Heart right ventricle (tissue), 16 donors: ENCODE measurements around the gene PPP6R3. TPM values are rescaled to one million over a fixed set of nuclear protein-coding genes. Genes with fewer than 3 reads are reported as not detected.
A peak's percentile ranks its signal among the peaks of the same experiment; 100 is the strongest.

Experiments
- ATAC-seq, 8 donors: fragments of 200-7000 bp; cut with Tn5 transposase; one replicate each; pipeline ENCODE4 v1.9.1; 2020; ENCODE audit warnings: mild to moderate bottlenecking in 8 of 8, moderate library complexity in 8 of 8, moderate number of reproducible peaks in 1 of 8
- DNase-seq, 2 donors: peaks; one replicate each; pipeline ENCODE4 v3.0.0-alpha.2; 2020
- H3K27ac ChIP-seq, 10 donors: fragments of 200-600 bp; sonication (generic) in 2 of 10; one replicate each; pipeline versions ENCODE4 v1.5.0 to v1.8.0; 2020 to 2022; ENCODE audit warnings: mild to moderate bottlenecking in 3 of 10
- H3K27me3 ChIP-seq, 7 donors: fragments of 200-600 bp; one replicate each; pipeline ENCODE4 v1.8.0; 2021 to 2022; ENCODE audit warnings: mild to moderate bottlenecking in 2 of 7
- H3K36me3 ChIP-seq, 9 donors: fragments of 200-600 bp; sonication (generic) in 1 of 9; one replicate each; pipeline versions ENCODE4 v1.5.0 to v1.8.0; 2020 to 2022; ENCODE audit warnings: mild to moderate bottlenecking in 2 of 9
- H3K4me1 ChIP-seq, 9 donors: fragments of 200-600 bp; sonication (generic) in 1 of 9; one replicate each; pipeline versions ENCODE4 v1.5.0 to v1.8.0; 2020 to 2022; ENCODE audit warnings: mild to moderate bottlenecking in 4 of 9
- H3K4me3 ChIP-seq, 10 donors: fragments of 200-600 bp; sonication (generic) in 2 of 10; one replicate each; pipeline versions ENCODE4 v1.5.0 to v1.8.0; 2020 to 2022; ENCODE audit warnings: mild to moderate bottlenecking in 7 of 10, moderate library complexity in 2 of 10
- H3K9me3 ChIP-seq, 11 donors: fragments of 200-600 bp in 10 of 11; sonication (generic) in 2 of 11; one replicate each; pipeline versions ENCODE4 v1.5.0 to v1.8.0; 2013 to 2022; ENCODE audit warnings: mild to moderate bottlenecking in 2 of 11, control low read depth in 1 of 11, moderate library complexity in 1 of 11
- CTCF ChIP-seq, 9 donors: fragments of 200-600 bp; sonication (generic) in 2 of 9; IDR thresholded peaks; one replicate each; pipeline versions ENCODE4 v1.5.0 to v1.8.0; 2021 to 2022; ENCODE audit warnings: antibody characterized with exemption in 9 of 9, mild to moderate bottlenecking in 5 of 9, moderate library complexity in 1 of 9
- WGBS, 2 donors: extraction: QIAGEN DNeasy Blood & Tissue Kit; methylation state at CpG; one replicate each; pipeline ENCODE4 v1.1.7; 2013; ENCODE audit warnings: inconsistent platforms in 1 of 2; 5-methylcytosine and 5-hydroxymethylcytosine counted together
- intact Hi-C, 10 donors: fragments of 100-400 bp; cut with DNase I; formaldehyde crosslinking; loops; one replicate each; pipeline versions ENCODE4 v1.11.1 to v1.14.2; 2022
- polyA plus RNA-seq, 2 donors: library from polyadenylated mRNA; stranded (reverse); fragments of 200-250 nt; gene quantifications; one replicate each; pipeline ENCODE4 v1.2.3, GENCODE V29; 2013
- total RNA-seq, 10 donors: library from RNA; stranded (reverse); fragmentation: NEBNext Ultra II Directional in 3 of 10; extraction: Animal tissue kit (Norgen Biotek cat#: 25700) in 3 of 10; gene quantifications; one replicate each; pipeline versions ENCODE4 v1.2.1 to v1.2.4, GENCODE V29; 2021 to 2023
- donor health status: Arrhythmogenic right ventricular cardiomyopathy.
- donor health status: ischemic (EF 13 %, LVEDD 7.1; RV severe dilation, severe dysfunction).
- donor health status: healthy with polysubstance abuse.
- donor health status: DM: no; HTN: yes; CAD: no.
- donor health status: DM: no; HTN: no; CAD: no.
- donor health status: ischemic (EF 25% LVEDD 6.9; RV normal size, moderate dysfunction).
- donor health status: ischemic (EF 25% LVEDD 5.7; RV mildly dilated, moderate dysfunction).
- donor health status: healthy.
- donor health status: DM: yes; HTN: yes; CAD: no.
- donor health status: Ischemic cardiomyopathy.
- donor health status: ischemic (EF 35%, LVEDD 5.7; RV mildly dilated, moderate dysfunction).
- donor health status: nonischemic (EF 11% LVEDD 7.7; RV severe dilation, severe dysfunction).
- donor health status: DM: yes; HTN: yes; CAD: no.
- donor health status: PGD.
- donor health status: ischemic (EF 29% LVEDD 5.4; RV normal size, mild dysfunction).
- donor health status: nonischemic (EF 23%, LVEDD 6.1; RV moderate dilation, normal function).

PPP6R3 gene
- total and polyA plus RNA-seq, 12 donors: 18.4 to 98.1 (median 80.8) TPM

GRCh38 chr11:68581439-68581838 lies 120.9 kb downstream of the PPP6R3 start:
- ATAC-seq: peak; percentile 63 to 87 (median 81)
- peak overlapping the region; percentile 44 to 87 (median 76) for H3K27ac ChIP-seq

GRCh38 chr11:68581901-68582300 lies 121.3 kb downstream of the PPP6R3 start:
- DNase-seq (no peak), ATAC-seq (peak in 1 of 8 donors; percentile 25)
- Histone ChIP-seq H3K27ac (peak overlapping the region; percentile 44 to 87 (median 76)), H3K9me3 (no peaks in the 10 kb centered on the region), H3K36me3 (peaks cover 0 to 89% (median 19%) of the 10 kb centered on the region in 9 donors), H3K4me3 (no peak overlapping the region), H3K27me3 (no peaks in the 10 kb centered on the region), H3K4me1 (peaks cover 10 to 76% (median 54%) of the 10 kb centered on the region in 9 donors)
- WGBS, 2 donors: 87% methylated on average over 3 of the region's 3 CpGs
- no peak for TF ChIP-seq CTCF (IDR thresholded peaks at IDR 0.05)
- intact Hi-C loops: loop anchor here in 6 of 10 donors (5.0 to 10.0 kb wide), 3 partner anchors 117 to 293 kb away; partner anchors contain the start of gene PPP6R3 (in 6 of the 6)

More at GRCh38 chr11:68581439-68581838, 120.9 kb downstream of the PPP6R3 start:
- no peak overlapping the region for H3K4me3 ChIP-seq
- H3K27me3 ChIP-seq: no peaks in the 10 kb centered on the region
- intact Hi-C loops: loop anchor here in 6 of 10 donors (5.0 to 10.0 kb wide), 3 partner anchors 117 to 293 kb away; partner anchors contain the start of gene PPP6R3 (in 6 of the 6)
- DNase-seq: peak; percentile 43 to 52
- H3K9me3 ChIP-seq: no peaks in the 10 kb centered on the region
- no peak for TF ChIP-seq CTCF (IDR thresholded peaks at IDR 0.05)
- H3K4me1 ChIP-seq: peaks cover 10 to 75% (median 57%) of the 10 kb centered on the region in 9 donors
- 68 to 76% methylated on average over 4 of the region's 4 CpGs for WGBS, 2 donors
- peaks cover 0 to 89% (median 24%) of the 10 kb centered on the region in 9 donors for H3K36me3 ChIP-seq

GRCh38 chr11:68582416-68583040 lies 122.0 kb downstream of the PPP6R3 start:
- TF ChIP-seq CTCF (IDR thresholded peaks at IDR 0.05): no peak
- no peak overlapping the region for H3K4me3 ChIP-seq
- H3K27me3 ChIP-seq: no peaks in the 10 kb centered on the region
- DNase-seq (peak; percentile 26 to 28), ATAC-seq (peak; percentile 63 to 87 (median 81))
- H3K9me3 ChIP-seq: no peaks in the 10 kb centered on the region
- peaks cover 10 to 76% (median 48%) of the 10 kb centered on the region in 9 donors for H3K4me1 ChIP-seq
- H3K27ac ChIP-seq: peak overlapping the region; percentile 44 to 87 (median 76)
- intact Hi-C loops: loop anchor here in 6 of 10 donors (5.0 to 10.0 kb wide), 3 partner anchors 118 to 292 kb away; partner anchors contain the start of gene PPP6R3 (in 6 of the 6)
- WGBS, 2 donors: 31 to 33% methylated on average over 8 of the region's 8 CpGs
- peaks cover 0 to 89% (median 15%) of the 10 kb centered on the region in 9 donors for H3K36me3 ChIP-seq

- H3K4me3 ChIP-seq: no peak overlapping the region
- no peak for ATAC-seq
- no peak for DNase-seq
- no peak for TF ChIP-seq CTCF (IDR thresholded peaks at IDR 0.05)
- no peaks in the 10 kb centered on the region for H3K9me3 ChIP-seq
- H3K27ac ChIP-seq: peak overlapping the region; percentile 44 to 87 (median 76)
- peaks cover 0 to 89% (median 12%) of the 10 kb centered on the region in 9 donors for H3K36me3 ChIP-seq
- intact Hi-C loops: loop anchor here in 6 of 10 donors (5.0 to 10.0 kb wide), 3 partner anchors 118 to 292 kb away; partner anchors contain the start of gene PPP6R3 (in 6 of the 6)
- peaks cover 10 to 74% (median 43%) of the 10 kb centered on the region in 9 donors for H3K4me1 ChIP-seq
- WGBS, 2 donors: 75 to 85% methylated on average over 2 of the region's 2 CpGs
- no peaks in the 10 kb centered on the region for H3K27me3 ChIP-seq
Measured at GRCh38 chr11:68583041-68583446, 122.5 kb downstream of the PPP6R3 start.
